GM12873 (cell line): ENCODE results near the gene PTPRC.

ENCODE experiments used
- TF ChIP-seq, protein P1 (sequence below): IDR thresholded peaks from 2 replicates; pipeline ENCODE4 v1.5.1; 2012; ENCODE audit warnings: low read depth, mild to moderate bottlenecking, moderate library complexity, low read length, control low read depth; ENCODE audit not compliant: insufficient read depth; ENCODE audit errors: missing control alignments

The PTPRC gene

DNA sequence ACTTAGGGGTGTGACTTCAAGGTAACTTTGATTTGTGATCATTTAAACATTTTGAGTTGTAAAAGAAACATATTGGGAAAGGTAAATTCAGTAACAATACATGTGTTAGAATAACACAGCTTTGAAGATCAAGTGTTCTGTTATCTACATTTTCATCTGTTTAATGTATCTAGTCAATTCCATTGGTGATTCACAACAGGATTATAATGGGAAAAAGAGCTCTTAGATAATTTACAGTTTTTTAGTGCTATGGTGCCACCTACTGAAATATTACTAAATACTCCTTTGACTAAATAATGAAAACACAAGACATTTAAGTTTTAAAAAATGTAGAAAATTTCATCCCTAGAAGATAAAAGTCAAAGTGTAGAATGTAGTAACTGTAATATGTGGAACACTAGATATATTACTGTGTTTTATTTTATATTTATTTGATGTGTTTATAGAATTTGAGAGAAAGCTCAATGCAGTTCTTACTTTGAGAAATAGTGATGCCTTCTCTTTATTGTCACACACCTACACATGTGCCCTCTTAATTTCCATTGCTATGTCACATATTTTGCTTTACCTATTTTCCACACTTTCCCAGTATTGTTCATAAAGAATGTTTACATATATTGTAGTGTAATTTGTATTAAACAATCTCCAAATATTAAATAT, 47.4 kb downstream of the PTPRC start:
- TF ChIP-seq, protein P1, sequence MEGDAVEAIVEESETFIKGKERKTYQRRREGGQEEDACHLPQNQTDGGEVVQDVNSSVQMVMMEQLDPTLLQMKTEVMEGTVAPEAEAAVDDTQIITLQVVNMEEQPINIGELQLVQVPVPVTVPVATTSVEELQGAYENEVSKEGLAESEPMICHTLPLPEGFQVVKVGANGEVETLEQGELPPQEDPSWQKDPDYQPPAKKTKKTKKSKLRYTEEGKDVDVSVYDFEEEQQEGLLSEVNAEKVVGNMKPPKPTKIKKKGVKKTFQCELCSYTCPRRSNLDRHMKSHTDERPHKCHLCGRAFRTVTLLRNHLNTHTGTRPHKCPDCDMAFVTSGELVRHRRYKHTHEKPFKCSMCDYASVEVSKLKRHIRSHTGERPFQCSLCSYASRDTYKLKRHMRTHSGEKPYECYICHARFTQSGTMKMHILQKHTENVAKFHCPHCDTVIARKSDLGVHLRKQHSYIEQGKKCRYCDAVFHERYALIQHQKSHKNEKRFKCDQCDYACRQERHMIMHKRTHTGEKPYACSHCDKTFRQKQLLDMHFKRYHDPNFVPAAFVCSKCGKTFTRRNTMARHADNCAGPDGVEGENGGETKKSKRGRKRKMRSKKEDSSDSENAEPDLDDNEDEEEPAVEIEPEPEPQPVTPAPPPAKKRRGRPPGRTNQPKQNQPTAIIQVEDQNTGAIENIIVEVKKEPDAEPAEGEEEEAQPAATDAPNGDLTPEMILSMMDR = peak; percentile 17

DNA sequence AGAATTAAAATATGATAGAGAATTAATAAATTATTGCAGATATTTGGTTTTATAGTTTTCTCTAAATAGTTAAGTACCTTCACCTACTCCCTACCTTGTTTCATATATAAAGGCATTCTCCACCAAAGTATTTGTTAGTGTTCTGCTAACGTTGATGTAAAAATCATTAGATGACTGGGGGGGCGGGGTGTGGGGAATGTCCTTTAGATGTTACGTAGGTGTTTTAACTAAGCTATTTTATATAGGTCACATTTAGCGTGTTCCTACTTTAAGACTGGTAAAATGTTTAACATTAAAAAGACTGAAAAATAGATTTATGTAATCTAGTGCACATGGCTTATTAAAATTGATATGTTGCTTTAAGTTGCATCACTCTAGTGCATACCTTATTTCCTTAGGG, 48.6 kb downstream of the PTPRC start:
- TF ChIP-seq, protein P1 = no peak

DNA sequence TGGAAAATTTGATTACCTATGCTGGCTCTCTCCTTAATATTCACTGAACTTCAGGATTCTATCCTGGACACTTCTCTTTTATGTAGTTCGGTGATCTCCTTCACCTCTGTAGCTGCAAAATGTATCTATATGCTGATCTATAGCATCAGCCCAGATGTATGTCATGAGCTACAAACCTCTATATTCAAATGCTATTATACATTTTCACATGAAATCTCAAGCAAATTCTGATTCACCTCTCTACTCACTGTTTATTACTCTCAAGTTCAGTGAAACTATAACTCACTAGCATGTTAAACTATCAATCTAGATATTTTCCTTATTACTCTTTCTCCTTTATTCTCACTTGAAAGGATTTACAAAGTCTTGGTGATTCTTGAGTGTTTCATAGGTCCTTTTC, 52.2 kb downstream of the PTPRC start:
- TF ChIP-seq, protein P1 = no peak

DNA sequence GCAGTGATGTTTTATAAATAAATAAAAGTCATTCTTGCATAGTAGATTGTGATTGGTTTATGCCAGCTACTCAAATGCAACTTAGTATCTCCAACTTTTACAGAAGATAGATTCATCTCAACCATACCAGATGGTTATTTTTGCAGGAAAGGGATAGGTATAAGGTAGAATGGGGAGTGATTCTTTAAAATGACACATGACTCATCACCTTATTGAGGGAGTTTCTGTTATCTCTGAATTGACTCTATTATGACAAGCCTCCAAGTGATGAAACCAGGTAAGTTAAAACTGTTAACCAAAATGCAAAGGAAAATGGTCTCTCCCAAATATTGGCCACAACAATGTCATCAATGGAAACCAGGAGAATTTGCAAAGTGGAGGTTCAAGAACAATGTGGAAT, 54.5 kb downstream of the PTPRC start:
- TF ChIP-seq, protein P1 = no peak

DNA sequence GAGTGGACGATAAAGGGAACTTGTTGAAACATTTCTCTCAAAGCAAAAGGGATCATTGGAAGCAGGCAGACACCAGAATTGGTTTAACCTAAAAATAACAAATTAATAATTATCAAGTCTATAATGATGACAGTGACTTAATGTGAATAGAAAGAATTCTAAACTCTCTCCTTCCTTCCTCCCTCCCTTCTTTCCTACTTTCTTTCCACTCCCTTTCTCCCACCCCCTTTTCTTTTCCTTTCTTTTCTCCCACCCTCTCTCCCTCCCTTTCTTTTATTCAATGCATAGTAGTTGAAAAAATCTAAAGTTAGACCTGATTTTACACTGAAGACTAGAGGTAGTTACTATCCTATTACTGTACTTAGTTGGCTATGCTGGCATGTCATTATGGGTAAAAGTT, 55.7 kb downstream of the PTPRC start:
- TF ChIP-seq, protein P1 = no peak

DNA sequence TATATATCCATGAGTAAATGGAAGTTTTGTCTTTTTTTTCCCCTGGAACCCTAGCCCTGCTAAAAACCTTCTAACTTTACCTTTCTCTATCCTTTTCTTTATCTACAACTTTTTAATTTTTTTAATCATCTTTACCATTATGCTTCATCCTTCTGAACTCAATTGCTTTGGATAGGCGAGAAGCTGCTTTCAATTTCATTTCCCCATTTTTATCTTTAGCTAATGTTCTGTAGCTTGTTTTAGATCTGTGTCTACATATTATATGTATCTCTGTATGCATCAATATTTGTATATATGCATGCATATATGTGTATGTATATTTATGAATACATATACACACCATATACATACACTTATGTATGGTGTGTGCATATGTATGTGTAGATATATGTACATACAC, 57.4 kb downstream of the PTPRC start:
- TF ChIP-seq, protein P1 = no peak

DNA sequence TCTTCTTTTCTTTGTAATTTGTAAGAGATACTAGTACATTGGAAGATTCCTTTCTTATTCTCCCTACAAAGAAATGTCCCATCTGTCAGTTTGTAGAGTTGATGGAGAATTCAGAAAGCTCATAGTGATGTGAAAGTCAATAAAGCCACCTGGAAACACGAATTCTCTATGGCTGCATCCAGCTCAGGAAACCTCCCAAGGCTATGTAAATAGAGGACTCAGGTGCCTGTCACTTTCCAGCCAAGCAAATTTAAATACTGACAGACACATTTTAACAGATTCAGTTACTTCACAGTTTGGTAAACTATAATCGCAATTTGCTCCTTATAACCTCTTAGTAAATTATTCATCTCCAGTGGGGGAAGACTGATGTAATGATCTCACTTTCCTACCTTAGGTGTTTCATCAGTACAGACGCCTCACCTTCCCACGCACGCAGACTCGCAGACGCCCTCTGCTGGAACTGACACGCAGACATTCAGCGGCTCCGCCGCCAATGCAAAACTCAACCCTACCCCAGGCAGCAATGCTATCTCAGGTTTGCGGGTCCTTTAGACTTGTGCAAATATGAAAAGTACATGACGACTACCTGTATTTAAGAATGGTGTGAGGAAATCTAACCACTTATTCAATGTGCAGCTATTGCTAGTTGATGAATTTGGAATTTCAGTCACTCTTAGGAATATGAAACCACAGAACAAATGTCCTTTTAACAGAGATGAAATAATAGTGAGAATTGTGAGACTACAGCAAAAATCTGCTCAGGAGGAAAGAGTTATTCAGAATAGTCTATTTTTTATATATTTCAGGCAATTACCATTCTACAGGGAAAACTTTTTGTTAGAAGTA, 60.6 kb downstream of the PTPRC start:
- TF ChIP-seq, protein P1 = peak; percentile 37
